Glomerular endothelial cell (primary cell): ENCODE data around the gene ADGRA1. TPM values are rescaled to one million over a fixed set of nuclear protein-coding genes. Genes with fewer than 3 reads are reported as not detected.
"Not testable (repeated sequence)": the region's sequence is repeated elsewhere in the genome, so short reads cannot be mapped to it uniquely, and the experiment has no call there.

Experiments
- DNase-seq: peaks from one replicate; pipeline ENCODE4 v3.0.0-alpha.2; 2011; ENCODE audit warnings: low read depth, low spot score; ENCODE audit errors: extremely low read depth
- total RNA-seq: library from RNA; depleted of rRNA; stranded (reverse); fragments of >200 nt; gene quantifications from 2 replicates; pipeline ENCODE4 v1.2.3, GENCODE V29; 2015

Gene ADGRA1
- total RNA-seq, 1 donor from 2014 or later, result not detected

DNA sequence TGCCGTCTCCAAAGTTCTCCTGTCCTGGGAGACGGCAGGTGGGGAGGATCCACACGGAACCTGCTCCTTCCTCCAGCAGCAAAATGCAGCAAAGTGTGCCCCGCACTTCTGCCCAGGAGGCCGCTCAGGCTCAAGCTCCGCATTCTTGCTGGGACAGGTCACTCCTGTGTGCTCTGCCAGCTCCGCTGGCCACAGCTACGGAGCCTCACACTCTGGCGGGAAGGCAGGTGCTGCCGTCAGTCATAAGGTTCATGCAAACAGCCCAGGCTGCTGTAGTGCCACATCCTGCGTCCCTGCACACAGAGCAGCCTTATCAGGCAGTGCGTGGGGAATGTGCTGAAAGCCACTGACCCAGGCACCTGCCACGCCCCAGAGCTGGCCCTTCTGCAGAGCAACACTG is 22.4 kb downstream of the ADGRA1 start:
- DNase-seq, result peak; percentile 2

DNA sequence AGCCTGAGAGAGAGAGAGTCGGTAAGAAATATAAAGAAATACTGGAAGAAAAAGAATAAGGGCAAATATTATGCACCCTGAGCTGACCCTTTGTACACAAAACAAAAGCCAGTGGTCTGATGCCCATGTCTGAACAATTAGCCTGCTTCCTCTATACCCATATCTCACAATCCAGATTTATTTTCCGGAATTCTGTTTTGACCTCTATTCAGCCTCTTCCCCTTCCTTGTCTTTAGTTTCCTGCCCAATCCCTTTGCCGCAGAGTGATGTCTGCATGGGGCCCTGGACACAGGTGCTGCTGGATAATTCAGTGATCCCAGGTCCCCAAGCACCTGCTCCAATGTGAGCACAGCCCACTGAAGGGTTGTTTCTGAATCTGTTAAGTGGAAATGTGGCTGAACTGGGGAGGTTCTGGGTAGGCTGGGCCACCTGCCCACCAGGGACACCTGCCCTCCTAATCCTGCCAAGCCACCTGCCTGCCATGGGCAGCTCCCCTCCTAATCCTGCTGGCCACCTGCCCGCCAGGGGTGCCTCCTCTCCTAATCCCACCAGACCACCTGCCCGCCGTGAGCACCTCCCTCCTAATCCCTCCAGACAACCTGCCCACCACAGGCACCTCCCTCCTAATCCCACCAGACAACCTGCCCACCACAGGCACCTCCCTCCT is 23.0 kb downstream of the ADGRA1 start:
- peak; percentile 23 for DNase-seq

DNA sequence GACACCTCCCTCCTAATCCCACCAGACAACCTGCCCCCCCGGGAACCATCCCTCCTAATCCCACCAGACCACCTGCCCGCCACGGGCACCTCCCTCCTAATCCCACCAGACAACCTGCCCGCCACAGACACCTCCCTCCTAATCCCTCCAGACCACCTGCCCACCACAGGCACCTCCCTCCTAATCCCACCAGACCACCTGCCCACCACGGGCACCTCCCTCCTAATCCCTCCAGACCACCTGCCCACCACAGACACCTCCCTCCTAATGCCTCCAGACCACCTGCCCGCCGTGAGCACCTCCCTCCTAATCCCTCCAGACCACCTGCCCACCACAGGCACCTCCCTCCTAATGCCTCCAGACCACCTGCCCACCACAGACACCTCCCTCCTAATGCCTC is 23.9 kb downstream of the ADGRA1 start:
- not testable (repeated sequence) for DNase-seq

DNA sequence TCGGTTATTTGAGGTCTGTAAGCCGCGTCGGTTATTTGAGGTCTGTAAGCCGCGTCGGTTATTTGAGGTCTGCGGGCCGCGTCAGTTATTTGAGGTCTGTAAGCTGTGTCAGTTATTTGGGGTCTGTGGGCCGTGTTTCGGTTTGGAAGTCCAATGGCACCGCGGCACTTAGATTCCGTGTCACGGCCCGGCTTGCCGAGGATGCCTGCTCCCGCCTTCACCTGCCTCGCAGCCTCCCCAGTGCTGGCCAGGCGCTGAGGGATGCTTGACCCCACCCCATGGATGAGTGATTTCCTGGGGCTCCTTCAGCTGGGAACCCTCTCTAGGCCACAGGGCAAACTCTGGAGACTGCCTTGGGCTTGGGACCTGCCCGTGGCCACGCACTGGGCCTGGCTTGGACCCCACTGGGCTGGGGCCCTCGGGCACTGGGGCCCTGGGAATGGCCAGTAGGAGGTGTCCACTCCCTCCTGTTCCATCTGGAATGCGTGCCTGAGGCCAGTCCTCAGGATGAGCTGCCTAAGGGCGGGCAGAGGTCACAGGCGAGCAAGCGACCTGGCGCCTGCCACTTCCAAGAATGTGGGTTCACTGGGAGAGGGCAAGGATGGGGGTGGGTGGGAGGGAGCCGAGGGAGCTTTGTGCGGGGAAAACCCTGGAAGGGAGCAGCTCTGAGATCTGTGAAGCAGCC is 25.6 kb downstream of the ADGRA1 start:
- DNase-seq, result no peak

DNA sequence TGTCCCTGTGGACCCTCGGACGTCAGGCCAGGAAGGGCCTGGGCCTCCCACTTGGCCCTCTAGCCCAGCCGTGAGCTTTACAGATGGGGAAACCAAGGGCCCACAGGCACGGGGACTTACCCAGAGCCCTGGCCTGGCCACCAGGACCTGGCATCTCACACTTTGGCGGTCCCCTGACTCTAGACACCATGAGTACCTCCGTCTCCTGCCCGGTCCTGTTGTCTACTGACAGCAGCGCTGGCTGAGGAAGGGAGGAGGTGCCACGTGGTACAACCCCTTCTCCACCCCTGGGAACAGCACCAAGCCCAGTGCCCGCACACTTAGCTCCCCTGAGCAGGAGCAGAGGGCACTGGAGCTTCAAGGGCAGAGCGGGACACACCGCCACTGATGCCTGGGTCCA is 26.1 kb downstream of the ADGRA1 start:
- no peak for DNase-seq

DNA sequence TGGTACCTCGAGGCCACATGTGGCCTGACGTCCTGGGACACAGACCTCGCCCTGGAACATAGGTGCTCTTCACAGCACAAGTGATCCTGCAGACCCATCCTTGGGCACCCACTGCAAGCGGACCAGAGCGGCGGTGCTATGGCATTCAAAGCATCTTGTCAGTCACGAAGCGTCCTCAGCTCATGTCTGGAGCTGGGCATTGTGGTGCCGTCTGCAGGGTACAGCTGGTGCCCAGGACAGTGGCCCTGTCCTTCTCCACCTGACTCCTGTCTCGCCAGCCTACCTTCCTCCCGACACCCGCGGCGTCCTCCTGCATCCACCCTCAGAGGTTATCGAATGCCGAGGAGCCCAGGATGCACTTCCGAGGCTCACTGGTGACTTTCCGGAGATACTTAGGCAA is 26.5 kb downstream of the ADGRA1 start:
- no peak for DNase-seq

DNA sequence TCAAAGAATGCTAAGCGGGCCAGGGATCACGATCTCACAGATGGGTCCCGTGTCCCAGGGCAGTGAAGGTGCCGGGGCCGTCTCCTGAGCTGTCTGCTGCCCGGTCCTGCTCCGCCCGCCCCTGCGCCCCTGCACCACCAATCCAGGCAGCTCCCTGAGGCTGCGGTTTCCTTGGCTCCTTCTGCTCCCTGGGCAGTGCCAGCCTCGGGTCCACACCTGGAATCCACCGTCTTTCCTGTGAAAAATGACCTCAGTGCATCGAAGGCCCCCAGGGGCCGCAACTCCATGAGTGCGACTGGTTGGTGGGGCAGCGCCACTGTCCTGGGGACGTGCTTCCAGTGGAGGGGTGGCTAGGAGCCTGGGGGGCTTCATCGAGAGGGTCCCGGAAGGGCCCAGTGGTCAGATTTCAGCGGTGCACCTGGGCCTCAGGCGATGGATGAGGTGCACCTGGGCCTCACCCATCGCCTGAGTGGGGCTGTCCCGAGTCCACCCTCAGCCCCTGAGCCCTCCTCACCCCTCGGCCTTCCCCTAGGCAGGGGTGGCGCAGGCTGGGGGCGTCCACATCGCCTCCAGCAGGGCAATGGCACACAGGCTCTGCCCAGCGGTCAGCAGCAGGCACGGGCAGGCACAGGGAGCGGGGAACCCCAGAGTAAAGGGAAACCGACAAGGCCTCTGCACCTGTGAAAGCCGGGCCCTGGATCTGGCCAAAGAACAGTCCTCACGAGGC is 27.2 kb downstream of the ADGRA1 start:
- no peak for DNase-seq

DNA sequence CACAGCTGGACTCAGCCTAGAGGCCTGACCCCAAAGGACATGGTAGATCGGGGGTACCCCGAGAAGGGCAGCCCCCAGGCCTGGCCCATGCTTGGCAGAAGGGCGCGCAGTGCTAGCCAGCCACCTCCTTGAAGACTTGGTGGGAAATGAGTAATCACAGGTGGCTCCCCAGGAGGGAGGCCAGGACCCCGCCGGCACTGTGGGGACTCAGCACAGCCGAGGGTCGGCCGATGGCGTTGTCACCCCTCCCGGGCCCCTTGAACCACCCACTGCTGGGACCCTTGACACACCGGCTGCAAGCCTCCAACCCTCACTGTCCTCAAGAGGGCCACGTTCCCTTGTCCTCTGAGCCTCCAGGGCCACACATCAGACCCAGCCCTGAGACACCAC is 27.7 kb downstream of the ADGRA1 start:
- no peak for DNase-seq

DNA sequence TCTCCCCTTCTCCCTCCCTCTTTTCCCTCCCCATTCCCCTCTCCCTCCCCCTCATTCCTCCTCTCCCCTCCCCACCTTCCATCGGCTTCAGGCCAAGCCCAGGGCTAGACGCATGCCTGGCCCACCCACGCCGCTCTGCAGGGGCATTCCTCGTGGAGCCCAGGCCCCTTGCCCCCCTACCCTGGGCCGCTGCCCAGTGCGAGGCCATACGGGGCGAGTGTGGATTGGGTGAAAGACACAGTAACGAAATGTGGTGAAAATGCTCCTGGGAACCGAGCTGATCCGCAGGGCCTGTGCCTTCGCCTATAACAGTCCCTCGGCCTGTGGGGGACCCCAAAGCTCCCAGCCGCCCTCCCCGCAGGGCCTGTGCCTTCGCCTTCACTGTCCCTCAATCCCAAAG is 28.3 kb downstream of the ADGRA1 start:
- DNase-seq, result no peak

DNA sequence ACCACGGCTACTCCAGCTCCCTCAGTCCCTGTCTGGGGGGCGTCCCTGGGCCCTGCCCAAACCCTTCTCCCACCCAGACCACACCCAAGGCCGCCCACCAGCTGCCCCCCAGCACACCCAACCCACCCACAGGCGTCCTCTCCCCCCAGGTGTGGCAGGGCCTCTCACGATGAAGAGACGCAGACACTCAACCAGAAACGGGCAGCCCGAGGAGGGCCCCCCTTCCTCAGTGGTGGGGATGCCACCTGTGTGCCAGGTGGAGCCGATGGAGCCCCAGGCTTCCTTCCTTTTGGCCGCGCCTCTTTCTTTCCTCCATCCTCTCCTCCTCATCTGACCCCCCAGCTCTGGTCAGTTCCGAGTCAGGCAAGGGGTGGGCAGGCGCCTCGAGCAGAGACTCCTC is 28.7 kb downstream of the ADGRA1 start:
- no peak for DNase-seq

DNA sequence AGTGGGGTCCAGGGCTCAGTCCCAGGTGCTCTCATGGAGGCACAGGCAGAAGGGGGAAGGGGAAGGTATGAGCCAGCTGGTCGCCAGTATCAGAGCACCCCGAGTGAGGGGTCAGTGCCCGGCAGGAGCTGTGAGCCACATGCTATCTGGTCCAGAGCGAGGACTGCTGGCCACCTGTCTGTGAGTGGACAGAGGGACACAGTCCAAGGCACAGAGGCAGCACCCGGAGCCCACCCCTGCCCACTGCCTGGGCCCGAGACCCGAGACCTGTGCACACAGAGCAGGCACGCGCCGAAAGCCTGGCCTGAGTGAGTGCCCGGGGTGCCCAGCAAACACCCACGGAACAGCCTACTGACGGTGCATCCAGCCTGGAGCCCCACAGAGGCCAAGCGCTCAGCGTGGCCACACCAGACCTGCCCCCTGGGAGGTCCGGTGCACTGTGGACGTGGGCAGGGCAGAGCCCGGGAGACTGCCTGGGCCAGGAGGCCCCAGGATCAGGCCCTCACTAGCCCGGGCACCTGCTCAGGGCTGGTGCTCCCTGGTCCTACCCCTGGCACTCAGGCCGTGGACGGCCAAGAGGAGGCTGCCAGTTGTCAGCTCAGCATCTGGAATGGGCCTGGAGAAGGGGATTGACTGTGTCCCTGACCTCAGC is 29.4 kb downstream of the ADGRA1 start:
- DNase-seq, result no peak

DNA sequence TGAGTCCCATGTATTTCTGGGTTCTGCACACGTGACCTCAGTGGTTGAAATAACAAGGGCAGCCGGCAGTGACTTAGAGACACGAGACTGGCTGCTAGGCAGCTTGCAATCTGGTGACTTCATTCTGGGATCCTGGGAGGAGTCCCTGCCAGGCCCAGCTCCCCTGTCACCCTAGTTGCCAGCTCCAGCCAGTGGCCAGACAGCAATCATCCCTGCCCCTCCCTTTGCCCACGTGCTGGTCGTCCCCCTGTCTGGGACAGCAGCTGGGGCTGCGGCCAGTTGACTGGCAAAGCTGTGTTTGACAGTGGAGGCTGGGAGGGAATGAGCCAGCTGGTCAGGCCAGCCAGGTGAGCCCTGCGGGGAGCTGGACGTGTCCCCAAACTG is 30.0 kb downstream of the ADGRA1 start:
- no peak for DNase-seq

DNA sequence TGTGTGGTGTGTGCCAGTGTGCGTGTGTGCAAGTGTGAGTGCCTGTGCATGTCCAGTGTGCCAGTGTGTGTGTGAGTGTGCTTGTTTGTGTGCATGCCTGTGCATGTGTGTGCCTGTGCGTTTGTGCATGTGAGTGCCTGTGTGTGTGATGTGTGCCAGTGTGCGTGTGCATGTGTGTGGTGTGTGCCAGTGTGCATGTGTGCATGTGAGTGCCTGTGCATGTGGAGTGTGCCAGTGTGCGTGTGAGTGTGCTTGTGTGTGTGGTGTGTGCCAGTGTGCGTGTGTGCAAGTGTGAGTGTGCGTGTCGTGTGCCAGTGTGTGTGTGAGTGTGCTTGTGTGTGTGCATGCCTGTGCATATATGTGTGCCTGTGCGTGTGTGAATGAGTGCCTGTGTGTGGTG is 33.8 kb downstream of the ADGRA1 start:
- DNase-seq, result no peak

DNA sequence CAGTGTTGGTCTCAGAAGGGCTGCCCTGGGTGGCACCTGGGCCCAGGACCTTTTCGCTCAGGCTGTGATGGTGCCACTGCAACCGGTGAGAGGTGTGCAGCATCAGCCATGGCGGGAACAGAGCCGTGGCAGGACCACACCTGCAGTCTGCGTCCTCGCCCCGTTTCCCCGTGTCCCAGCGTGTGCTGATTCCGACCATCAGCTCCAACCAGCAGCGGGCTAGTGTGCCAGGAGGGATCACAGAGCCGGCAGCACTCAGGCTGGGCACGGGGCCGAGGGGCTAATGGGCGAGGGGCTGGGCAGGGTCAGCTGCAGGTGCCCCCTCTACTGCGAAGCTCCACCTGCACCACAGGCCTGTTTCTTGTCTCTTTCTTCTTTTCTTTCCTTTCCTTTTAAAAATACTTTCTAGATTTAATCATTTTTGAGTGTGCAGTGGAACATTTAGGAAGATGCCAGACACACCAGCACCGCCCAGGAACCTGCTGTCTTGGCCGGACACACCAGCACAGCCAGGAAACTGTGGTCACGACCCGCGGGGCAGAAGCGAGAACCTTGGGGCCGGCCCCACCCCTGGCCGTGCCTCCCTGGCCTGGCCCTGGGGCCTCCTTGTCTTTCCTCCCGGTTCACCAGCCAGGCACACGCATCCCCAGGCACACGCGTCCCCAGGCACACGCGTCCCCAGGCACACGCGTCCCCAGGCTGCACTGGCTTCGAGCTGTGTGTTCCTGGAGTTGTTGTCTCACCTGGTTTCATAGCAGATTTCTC is 34.6 kb downstream of the ADGRA1 start:
- no peak for DNase-seq

DNA sequence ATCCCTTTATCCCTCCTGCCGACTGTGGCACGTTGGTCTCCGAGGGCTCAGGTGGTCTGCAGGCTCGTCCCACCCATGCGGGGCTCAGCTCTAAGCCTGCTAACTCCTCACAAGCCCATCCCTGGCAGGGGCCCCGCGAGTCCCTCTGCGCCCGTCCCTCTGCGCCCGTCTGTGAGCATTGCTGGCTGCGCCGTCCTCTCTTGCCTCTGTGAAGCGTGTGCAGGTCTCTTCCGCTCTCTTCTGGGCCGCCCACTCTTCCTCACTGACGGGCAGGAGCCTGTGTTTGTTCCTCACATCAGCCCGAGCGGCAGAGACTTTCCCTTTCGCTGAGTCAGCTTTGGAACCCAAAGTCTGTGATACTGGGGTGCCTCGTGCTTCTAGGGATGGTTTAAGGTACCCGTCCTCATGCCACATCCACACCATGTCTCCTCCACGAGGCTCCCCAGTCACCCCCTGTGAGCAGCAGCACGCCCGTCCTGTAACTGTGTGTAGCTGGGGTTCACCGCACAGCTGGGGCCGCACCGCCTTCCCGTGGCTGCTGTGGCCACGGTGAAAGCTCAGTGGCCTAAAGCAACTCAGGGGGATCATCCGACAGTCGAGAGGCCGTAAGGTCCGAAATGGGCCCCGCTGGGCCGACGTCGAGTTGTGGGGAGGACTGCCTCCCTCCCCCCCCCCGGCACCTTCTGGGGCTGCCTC is 35.5 kb downstream of the ADGRA1 start:
- DNase-seq, result no peak

DNA sequence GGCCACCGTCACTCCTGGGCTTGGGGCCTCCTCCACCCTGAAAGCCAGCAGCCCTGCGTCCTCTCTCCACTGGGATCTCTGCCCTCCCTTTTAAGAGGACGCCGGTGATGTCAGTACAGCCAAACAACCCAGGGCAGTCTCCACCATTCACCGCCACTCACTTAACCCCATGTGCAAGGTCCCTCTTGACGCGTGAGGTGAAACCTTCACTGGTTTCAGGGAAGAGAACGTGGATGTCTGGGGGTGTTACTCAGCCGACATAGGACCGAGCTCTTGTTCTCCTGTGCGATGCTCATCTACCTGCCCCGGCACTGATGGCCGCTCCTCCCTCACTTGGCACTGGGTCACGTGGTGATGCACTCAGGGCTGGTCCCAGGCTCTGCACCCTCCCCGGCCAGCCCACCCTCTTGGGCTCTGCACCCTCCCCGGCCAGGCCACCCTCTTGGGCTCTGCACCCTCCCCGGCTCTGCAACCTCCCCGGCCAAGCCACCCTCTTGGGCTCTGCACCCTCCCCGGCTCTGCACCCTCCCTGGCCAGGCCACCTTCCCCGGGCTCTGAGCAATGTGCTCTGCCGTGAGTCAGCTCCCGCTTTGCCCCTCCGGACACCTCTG is 36.1 kb downstream of the ADGRA1 start:
- no peak for DNase-seq

DNA sequence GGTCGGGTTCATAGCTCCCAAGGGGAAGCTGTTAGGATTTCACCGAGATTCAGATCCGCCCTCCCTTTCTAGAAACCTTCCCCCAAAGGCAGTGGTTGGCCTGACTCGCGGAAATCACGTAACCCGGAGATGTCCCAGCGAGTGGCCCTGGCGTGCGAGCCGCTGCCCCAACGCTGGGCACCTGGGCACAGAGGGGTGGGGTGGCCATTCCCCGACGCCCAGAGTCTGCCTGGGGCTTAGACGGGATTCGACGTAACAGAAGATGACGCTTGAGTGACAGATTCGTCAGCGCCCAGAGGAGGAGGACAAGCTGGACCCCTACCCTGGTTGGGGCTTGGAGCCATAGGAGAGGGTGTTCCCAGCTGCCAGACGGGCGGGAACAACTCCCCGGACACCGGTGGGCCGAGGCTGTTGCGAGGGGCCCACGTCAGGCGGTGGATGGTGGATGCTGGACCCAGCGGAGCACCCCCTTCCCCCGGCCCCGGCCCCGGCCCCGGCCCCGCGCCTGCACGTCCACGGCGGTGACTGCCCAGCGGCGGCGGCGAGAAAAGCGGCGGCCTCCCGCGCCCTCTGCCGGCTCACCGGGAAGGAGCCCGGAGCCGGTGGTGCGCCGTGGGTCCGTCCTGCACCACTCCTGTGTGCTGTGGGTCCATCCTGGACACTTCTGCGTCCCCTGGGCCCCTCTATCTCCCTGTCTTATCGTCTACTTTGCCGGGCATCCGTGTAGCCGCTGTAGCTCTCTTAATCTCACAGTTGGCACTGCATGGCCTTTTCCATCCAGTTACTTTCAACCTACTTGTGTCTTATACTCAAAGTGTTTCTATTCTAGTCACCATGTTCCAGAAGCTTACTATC is 36.9 kb downstream of the ADGRA1 start:
- no peak for DNase-seq

DNA sequence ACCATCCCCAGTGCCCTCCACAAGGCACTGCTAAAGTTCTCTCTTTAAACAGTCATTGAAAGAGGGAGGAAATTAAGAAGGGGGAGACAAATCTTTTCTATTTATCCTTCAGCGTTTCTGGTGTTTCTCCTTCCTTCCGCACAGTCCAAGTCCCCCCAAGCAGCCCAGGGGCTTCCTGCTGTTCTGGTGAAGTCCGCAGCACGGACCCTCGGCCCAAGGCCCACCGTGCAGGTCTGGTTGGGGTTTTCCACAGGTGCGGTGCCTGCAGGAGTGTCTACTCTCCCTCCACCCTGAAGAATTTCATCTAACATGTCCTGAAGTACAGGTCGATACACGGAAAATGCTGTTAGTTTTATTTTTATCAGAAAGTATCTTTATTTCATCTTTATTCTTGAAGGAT is 38.2 kb downstream of the ADGRA1 start:
- DNase-seq, result no peak
